ENCODE data around the gene CES2. TPM values are rescaled to one million over a fixed set of nuclear protein-coding genes. Genes with fewer than 3 reads are reported as not detected.

CES2 gene
- total and polyA plus RNA-seq, 2 donors (not counting 3 experiments of a cell fraction or from before 2014, with no cell fraction given), result 19.1 to 28.8 TPM

DNA sequence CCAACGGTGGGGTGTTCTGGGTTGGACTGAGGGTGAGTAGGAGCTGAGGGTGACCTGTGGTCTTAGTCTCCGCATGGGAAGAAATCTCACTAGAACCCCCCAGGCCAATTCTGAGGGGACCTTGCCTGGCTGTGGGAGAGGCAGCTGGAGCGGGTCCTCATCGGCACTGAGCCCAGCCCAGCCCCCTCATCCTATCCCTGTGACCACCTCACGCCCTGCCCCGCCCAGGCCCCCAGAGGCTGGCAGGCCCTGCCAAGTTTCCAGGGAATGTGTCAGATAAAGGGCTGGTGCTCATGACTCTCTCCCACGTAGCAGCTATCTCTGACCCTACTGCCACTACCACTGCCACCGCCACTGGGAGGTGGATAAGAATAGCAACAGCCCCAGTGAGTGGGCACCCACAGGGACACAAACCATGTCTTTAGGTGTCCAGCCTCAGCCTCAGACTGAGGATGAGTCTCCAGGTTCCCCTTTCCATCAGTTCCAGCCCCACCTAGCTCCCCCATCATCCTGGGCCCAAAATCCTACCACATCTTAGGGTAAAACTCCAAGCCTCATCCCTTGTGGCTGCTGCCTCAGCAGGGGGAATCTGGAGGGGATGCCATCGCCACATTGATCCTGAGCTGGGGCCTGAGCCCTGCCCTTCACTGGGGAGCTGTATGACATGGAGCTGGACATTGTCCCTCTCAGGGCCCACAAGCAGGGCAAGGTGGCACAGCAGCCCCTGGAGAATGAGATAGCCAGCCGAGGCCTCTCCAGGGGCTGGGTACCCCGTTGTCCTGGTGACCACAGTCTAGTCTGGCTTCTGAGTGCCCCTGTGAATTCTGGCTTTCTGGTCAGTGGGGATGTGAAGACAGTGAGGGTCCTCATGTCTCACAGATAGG, 31.5 kb upstream of the CES2 start:
- dilution Hi-C loops (cut with MboI; ENCODE audit: extremely low pct_ligation_motif_present, low sequenced_read_pairs), result no loop called here
- FAIRE-seq (no peak), DNase-seq (ENCODE audit: low read depth, low spot score) (no peak)
- no peak overlapping the region for H3K9ac ChIP-seq (replicated peaks; ENCODE audit: extremely low read depth, insufficient read depth, low read length)
- intact Hi-C loops (cut with micrococcal nuclease), result no loop called here
- no TSS peak for BruUV-seq (replicated peaks)
- H3K27me3 ChIP-seq (ENCODE audit: control insufficient read depth in 2 of 2, insufficient read depth in 2 of 2, low read length in 2 of 2), result no peaks in the 10 kb centered on the region
- H4K20me1 ChIP-seq (replicated peaks; ENCODE audit: control insufficient read depth, extremely low read depth, insufficient read depth, low read length), result no peaks in the 10 kb centered on the region
- no peak overlapping the region for H2AFZ ChIP-seq (ENCODE audit: low read depth, low read length)
- no peak for TF ChIP-seq CTCF (IDR thresholded peaks at IDR 0.05; ENCODE audit: extremely low read depth in 1 of 2, insufficient read depth in 1 of 2, low read depth in 1 of 2, low read length in 2 of 2)
- TF ChIP-seq POLR2AphosphoS5 (IDR thresholded peaks at IDR 0.05; ENCODE audit: insufficient read depth, low read depth, low read length), result no peak
- TF ChIP-seq EZH2 (IDR thresholded peaks at IDR 0.05; ENCODE audit: borderline replicate concordance, low read depth, low read length, severe bottlenecking), result no peak
- TF ChIP-seq MYC (IDR thresholded peaks at IDR 0.05; ENCODE audit: low read depth, low read length), result no peak
- TF ChIP-seq JUN (IDR thresholded peaks at IDR 0.05; ENCODE audit: borderline replicate concordance, insufficient read depth, insufficient read length, low read depth), result no peak
- no peak for TF ChIP-seq FOS (IDR thresholded peaks at IDR 0.05; ENCODE audit: borderline replicate concordance, insufficient read depth, low read length)
- TF ChIP-seq GATA2 (IDR thresholded peaks at IDR 0.05; ENCODE audit: insufficient read depth, insufficient read length, low read depth, low read length), result no peak
- no peak for TF ChIP-seq POLR2A (IDR thresholded peaks at IDR 0.05; ENCODE audit: low read depth, low read length)
- TF ChIP-seq, protein P1, sequence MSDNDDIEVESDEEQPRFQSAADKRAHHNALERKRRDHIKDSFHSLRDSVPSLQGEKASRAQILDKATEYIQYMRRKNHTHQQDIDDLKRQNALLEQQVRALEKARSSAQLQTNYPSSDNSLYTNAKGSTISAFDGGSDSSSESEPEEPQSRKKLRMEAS (IDR thresholded peaks at IDR 0.05; ENCODE audit: insufficient read depth, insufficient read length), result no peak
- no peaks in the 10 kb centered on the region for H3K9me3 ChIP-seq (replicated peaks; ENCODE audit: control insufficient read depth, insufficient read depth, low read length)
- H3K4me2 ChIP-seq (ENCODE audit: insufficient read depth, low read length), result no peak overlapping the region
- no peaks in the 10 kb centered on the region for H3K79me2 ChIP-seq (ENCODE audit: control insufficient read depth, insufficient read depth, low read length)
- H3K4me1 ChIP-seq (ENCODE audit: control insufficient read depth, extremely low read depth, insufficient read depth, low read length), result peaks cover 8% of the 10 kb centered on the region
- POLR2A ChIA-PET, result no interaction called here
- no peaks in the 10 kb centered on the region for H3K9me1 ChIP-seq (replicated peaks; ENCODE audit: control insufficient read depth, extremely low read depth, insufficient read depth, low read length)
- CTCF ChIA-PET, result interaction anchor here (0.9 to 1.6 kb wide), 3 partner anchors 8 to 50 kb away, joined by 3 to 4 read pairs (median 3); no protein-coding TSS in a partner anchor
- no peak overlapping the region for H3K4me3 ChIP-seq (replicated peaks in 1 of 3; ENCODE audit: insufficient read depth in 1 of 3, low read depth in 1 of 3, low read length in 3 of 3)
- H3K36me3 ChIP-seq (ENCODE audit: control insufficient read depth in 2 of 2, extremely low read depth in 1 of 2, insufficient read depth in 2 of 2, low read length in 2 of 2), result no peaks in the 10 kb centered on the region
- no peak overlapping the region for H3K27ac ChIP-seq (ENCODE audit: insufficient read depth, low read depth, low read length)

Measured in endothelial cell of umbilical vein (primary cell).